Testis (tissue), 3 donors: ENCODE measurements around the gene PROSER2. TPM values are rescaled to one million over a fixed set of nuclear protein-coding genes. Genes with fewer than 3 reads are reported as not detected.

Source experiments
- DNase-seq: peaks from one replicate; pipeline ENCODE4 v3.0.0-alpha.2; 2019
- H3K27ac ChIP-seq, 2 donors: fragments of 200-600 bp; sonication (generic); one replicate each; pipeline ENCODE4 v1.5.1; 2019
- H3K27me3 ChIP-seq: fragments of 200-600 bp; sonication (generic); one replicate; pipeline ENCODE4 v1.5.1; 2019
- H3K36me3 ChIP-seq: fragments of 200-600 bp; sonication (generic); one replicate; pipeline ENCODE4 v1.5.1; 2017; ENCODE audit warnings: low read depth; ENCODE audit errors: missing control alignments
- H3K4me1 ChIP-seq: fragments of 200-600 bp; sonication (generic); one replicate; pipeline ENCODE4 v1.5.1; 2019
- H3K4me3 ChIP-seq, 2 donors: fragments of 200-600 bp; sonication (generic); one replicate each; pipeline ENCODE4 v1.5.1; 2017 to 2019
- H3K9me3 ChIP-seq: fragments of 200-600 bp; sonication (generic); one replicate; pipeline ENCODE4 v1.5.1; 2017
- CTCF ChIP-seq, 3 experiments: fragments of 450-650 bp in 2 of 3; fragments of 200-600 bp in 1 of 3; sonication (generic) in 1 of 3; IDR thresholded peaks; one replicate each; pipeline ENCODE4 v1.5.1; 2016 to 2019; ENCODE audit warnings: antibody characterized with exemption in 3 of 3, mild to moderate bottlenecking in 2 of 3, moderate library complexity in 1 of 3
- POLR2A ChIP-seq: fragments of 450-650 bp; IDR thresholded peaks from one replicate; pipeline ENCODE4 v1.6.1; 2017; ENCODE audit warnings: antibody characterized with exemption, mild to moderate bottlenecking, moderate library complexity
- WGBS, 2 donors: methylation state at CpG; one replicate each; pipeline ENCODE4 v1.1.5; 2018; 5-methylcytosine and 5-hydroxymethylcytosine counted together
- intact Hi-C: fragments of 100-400 bp; cut with DNase I; formaldehyde crosslinking; loops from one replicate; pipeline ENCODE4 v1.15.1; 2023; ENCODE audit warnings: low total_unique reads
- polyA plus RNA-seq: library from polyadenylated mRNA; stranded (reverse); fragments of 350-450 nt; fragmentation: Illumina TruSeq; extraction: RNeasy Lipid Tissue Mini Kit (QIAGEN cat#74804); gene quantifications from one replicate; pipeline ENCODE4 v1.2.3, GENCODE V29; 2014; ENCODE audit warnings: low read depth, low replicate concordance; ENCODE audit not compliant: insufficient read depth
- total RNA-seq, 2 donors: library from RNA; depleted of rRNA; stranded (reverse); fragments of >200 nt; gene quantifications; one replicate each; pipeline ENCODE4 v1.2.3, GENCODE V29; 2016

PROSER2 gene
- total and polyA plus RNA-seq, 3 donors from 2014 or later: 7.8 to 21.4 (median 15.6) TPM

- Histone ChIP-seq H3K36me3 (no peaks in the 10 kb centered on the region), H3K27ac (no peak overlapping the region), H3K4me1 (no peaks in the 10 kb centered on the region), H3K4me3 (no peak overlapping the region), H3K27me3 (no peaks in the 10 kb centered on the region), H3K9me3 (no peaks in the 10 kb centered on the region)
- DNase-seq: no peak
- 84 to 89% methylated on average over 3 of the region's 3 CpGs for WGBS, 2 donors
- no peak for TF ChIP-seq CTCF (IDR thresholded peaks at IDR 0.05)
- no peak for TF ChIP-seq POLR2A
- intact Hi-C loops: no loop called here
These were observed 4.1 kb upstream of the PROSER2 start for GRCh38 chr10:11819027-11819426.

GRCh38 chr10:11822026-11822756, 965 bp upstream of the PROSER2 start:
- peaks cover 3% of the 10 kb centered on the region for H3K4me1 ChIP-seq
- 61 to 72% methylated on average over 5 of the region's 5 CpGs for WGBS, 2 donors
- no peaks in the 10 kb centered on the region for H3K9me3 ChIP-seq
- intact Hi-C loops: no loop called here
- H3K27ac ChIP-seq: no peak overlapping the region
- H3K4me3 ChIP-seq: no peak overlapping the region
- no peaks in the 10 kb centered on the region for H3K36me3 ChIP-seq
- DNase-seq: no peak
- no peaks in the 10 kb centered on the region for H3K27me3 ChIP-seq
- TF ChIP-seq CTCF (IDR thresholded peaks at IDR 0.05) (no peak), POLR2A (no peak)

GRCh38 chr10:11822809-11823121, 391 bp upstream of the PROSER2 start:
- H3K27me3 ChIP-seq: no peaks in the 10 kb centered on the region
- H3K4me3 ChIP-seq: peak overlapping the region; percentile 72
- DNase-seq: no peak
- intact Hi-C loops: no loop called here
- no peak for TF ChIP-seq CTCF (IDR thresholded peaks at IDR 0.05)
- no peak for TF ChIP-seq POLR2A
- no peak overlapping the region for H3K27ac ChIP-seq
- H3K36me3 ChIP-seq: no peaks in the 10 kb centered on the region
- H3K4me1 ChIP-seq: peaks cover 3% of the 10 kb centered on the region
- no peaks in the 10 kb centered on the region for H3K9me3 ChIP-seq
- WGBS, 2 donors: 41 to 60% methylated on average over 6 to 7 of the region's 8 CpGs

GRCh38 chr10:11823989-11824346, 812 bp downstream of the PROSER2 start:
- Histone ChIP-seq H3K4me3 (peak overlapping the region; percentile 72), H3K9me3 (no peaks in the 10 kb centered on the region), H3K36me3 (no peaks in the 10 kb centered on the region), H3K4me1 (peaks cover 3% of the 10 kb centered on the region), H3K27me3 (no peaks in the 10 kb centered on the region), H3K27ac (peak overlapping the region in 1 of 2 donors; percentile 44)
- DNase-seq: no peak
- TF ChIP-seq CTCF (IDR thresholded peaks at IDR 0.05) (no peak), POLR2A (no peak)
- 14 to 16% methylated on average over 6 of the region's 6 CpGs for WGBS, 2 donors
- intact Hi-C loops: no loop called here

GRCh38 chr10:11824376-11824775, 1.2 kb downstream of the PROSER2 start:
- Histone ChIP-seq H3K4me1 (peaks cover 3% of the 10 kb centered on the region), H3K9me3 (no peaks in the 10 kb centered on the region), H3K4me3 (no peak overlapping the region), H3K27me3 (no peaks in the 10 kb centered on the region), H3K36me3 (no peaks in the 10 kb centered on the region), H3K27ac (peak overlapping the region in 1 of 2 donors; percentile 44)
- no peak for DNase-seq
- TF ChIP-seq POLR2A (no peak), CTCF (IDR thresholded peaks at IDR 0.05) (no peak)
- intact Hi-C loops: no loop called here
- WGBS, 2 donors: 35 to 40% methylated on average over 6 of the region's 6 CpGs
